Measurements from ENCODE around the gene PGC. TPM values are rescaled to one million over a fixed set of nuclear protein-coding genes. Genes with fewer than 3 reads are reported as not detected.

PGC gene
- total RNA-seq, 4 donors from 2014 or later: not detected

DNA sequence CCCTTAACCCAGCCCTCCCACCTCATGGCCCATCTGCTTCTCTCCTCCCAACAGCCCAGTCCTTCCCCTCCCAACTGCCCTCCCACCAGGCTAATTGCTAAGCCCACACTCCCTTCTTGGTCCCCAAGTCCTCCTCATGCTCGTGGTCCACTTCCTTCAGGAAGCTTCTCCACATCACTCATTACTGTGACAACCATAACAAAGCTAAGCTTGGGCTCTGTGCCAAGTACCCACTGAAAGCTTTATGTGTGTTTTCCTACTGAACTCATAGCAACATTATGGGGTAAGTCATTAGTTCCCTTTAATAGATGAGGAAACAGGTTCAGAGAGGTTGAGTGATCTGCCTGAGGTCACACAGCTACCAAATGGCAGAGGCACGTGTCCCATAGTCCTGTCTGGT, 16.3 kb upstream of the PGC start:
- Histone ChIP-seq H3K9me3 (no peaks in the 10 kb centered on the region), H3K4me1 (peaks cover 0 to 5% of the 10 kb centered on the region in 2 donors), H3K27me3 (no peaks in the 10 kb centered on the region), H3K4me3 (replicated peaks in 1 of 3) (no peak overlapping the region), H3K27ac (no peak overlapping the region), H3K36me3 (no peaks in the 10 kb centered on the region)
- no peak for DNase-seq
- intact Hi-C loops (cut with DNase I): no loop called here
- 21% methylated on average over 2 of the region's 2 CpGs for WGBS, 2 donors
- no peak for TF ChIP-seq POLR2A (IDR thresholded peaks at IDR 0.05)
- TF ChIP-seq, protein P1, sequence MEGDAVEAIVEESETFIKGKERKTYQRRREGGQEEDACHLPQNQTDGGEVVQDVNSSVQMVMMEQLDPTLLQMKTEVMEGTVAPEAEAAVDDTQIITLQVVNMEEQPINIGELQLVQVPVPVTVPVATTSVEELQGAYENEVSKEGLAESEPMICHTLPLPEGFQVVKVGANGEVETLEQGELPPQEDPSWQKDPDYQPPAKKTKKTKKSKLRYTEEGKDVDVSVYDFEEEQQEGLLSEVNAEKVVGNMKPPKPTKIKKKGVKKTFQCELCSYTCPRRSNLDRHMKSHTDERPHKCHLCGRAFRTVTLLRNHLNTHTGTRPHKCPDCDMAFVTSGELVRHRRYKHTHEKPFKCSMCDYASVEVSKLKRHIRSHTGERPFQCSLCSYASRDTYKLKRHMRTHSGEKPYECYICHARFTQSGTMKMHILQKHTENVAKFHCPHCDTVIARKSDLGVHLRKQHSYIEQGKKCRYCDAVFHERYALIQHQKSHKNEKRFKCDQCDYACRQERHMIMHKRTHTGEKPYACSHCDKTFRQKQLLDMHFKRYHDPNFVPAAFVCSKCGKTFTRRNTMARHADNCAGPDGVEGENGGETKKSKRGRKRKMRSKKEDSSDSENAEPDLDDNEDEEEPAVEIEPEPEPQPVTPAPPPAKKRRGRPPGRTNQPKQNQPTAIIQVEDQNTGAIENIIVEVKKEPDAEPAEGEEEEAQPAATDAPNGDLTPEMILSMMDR (IDR thresholded peaks at IDR 0.05): no peak

DNA sequence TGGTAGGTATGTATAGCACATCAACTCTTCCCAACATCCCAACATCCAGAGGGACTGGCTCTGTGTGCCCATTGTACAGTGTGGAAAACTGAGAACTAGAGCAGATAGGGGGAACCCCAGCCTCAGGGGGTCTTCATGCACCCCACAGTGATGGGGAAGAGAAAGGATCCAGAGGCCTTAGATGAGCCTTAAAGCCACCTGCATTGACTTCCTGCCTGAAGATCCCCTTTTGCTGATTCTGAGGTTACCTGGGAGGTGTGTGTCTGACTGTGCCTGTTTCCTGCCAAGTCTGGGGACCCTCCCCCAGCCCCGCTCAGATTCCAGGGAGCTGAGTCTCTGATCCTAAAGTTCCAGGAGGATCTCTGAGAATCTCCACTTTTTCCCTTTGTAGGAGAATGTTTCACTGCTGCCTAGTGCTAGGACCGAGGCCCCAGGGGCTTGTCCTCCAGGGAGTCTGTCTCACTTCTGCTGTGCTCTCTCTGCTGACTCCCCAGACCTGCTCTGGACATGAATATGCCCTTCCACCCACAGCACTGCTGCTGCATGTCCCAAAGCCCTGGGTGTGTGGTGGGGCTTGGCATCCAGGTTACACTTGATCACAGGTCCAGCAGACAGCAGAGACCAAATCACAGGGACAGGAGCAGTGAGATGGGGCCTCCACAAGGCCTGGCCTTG, 12.8 kb upstream of the PGC start:
- Histone ChIP-seq H3K4me1 (no peaks in the 10 kb centered on the region), H3K27me3 (no peaks in the 10 kb centered on the region), H3K9me3 (no peaks in the 10 kb centered on the region), H3K27ac (no peak overlapping the region), H3K4me3 (replicated peaks in 1 of 3) (no peak overlapping the region), H3K36me3 (no peaks in the 10 kb centered on the region)
- no peak for DNase-seq
- 90 to 97% methylated on average over 1 to 2 of the region's 2 CpGs for WGBS, 2 donors
- TF ChIP-seq, protein P1 (IDR thresholded peaks at IDR 0.05): no peak
- no peak for TF ChIP-seq POLR2A (IDR thresholded peaks at IDR 0.05)
- intact Hi-C loops (cut with DNase I): no loop called here

DNA sequence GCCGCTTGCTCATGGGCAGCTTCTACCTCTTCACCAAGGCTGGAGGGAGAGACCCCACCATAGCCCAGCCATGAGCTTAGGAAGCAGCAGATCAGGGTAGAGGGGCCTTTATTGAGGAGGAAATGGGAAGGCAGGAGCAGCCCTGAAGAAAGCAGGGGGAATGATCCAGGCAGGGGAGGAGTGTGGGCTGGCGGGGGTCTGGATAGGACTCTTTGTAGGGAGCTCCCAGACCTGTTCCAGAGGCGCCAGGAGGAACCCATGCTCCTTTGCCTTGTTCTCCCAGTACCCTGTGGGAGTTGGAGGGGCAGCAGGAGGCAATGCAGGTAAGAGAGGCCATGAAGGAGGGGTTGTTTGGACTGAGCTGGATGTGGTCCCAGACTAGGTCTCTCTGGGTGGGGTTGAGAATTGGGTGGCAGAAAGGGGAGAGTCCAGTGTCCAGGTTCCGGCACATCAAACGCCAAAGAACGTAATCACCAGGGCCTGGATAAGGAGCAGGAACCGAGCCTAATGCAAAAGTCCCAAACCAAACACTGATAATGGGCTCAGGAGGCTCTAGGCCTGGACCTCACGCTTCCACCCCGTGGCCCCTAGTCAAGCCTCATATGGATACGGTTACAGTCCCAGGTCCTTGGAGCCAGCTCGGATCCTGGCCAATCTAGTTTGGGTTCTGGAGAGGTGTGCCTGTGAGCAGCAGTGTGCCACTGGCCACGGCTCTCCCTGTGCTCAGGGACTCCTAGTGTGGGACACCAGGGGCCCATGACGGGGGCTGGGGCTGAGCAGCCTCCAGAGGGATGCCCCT, 12.1 kb upstream of the PGC start:
- Histone ChIP-seq H3K27ac (no peak overlapping the region), H3K4me3 (replicated peaks in 1 of 3) (no peak overlapping the region), H3K9me3 (no peaks in the 10 kb centered on the region), H3K4me1 (no peaks in the 10 kb centered on the region), H3K27me3 (no peaks in the 10 kb centered on the region), H3K36me3 (no peaks in the 10 kb centered on the region)
- TF ChIP-seq, protein P1 (IDR thresholded peaks at IDR 0.05): no peak
- no peak for TF ChIP-seq POLR2A (IDR thresholded peaks at IDR 0.05)
- WGBS, 2 donors: 81 to 91% methylated on average over 11 to 13 of the region's 13 CpGs
- intact Hi-C loops (cut with DNase I): no loop called here
- DNase-seq: no peak

DNA sequence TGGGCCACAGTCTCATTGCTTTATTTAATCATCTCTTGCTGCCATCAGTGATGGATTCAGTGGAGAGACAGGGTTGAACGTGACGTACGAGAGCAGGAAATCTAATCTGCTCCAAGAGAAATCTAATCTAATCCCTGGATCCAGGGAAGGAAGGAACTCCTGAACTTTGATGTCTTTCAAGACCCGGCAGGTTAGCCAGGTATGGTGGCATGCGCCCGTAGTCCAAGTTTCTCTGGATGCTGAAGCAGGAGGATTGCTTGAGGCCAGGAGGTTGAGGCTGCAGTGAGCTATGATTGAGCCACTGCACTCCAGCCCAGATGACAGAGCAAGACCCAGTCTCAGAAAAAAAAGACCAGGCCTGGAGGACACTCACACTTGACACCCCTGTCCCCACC, 11.4 kb upstream of the PGC start:
- Histone ChIP-seq H3K27ac (no peak overlapping the region), H3K27me3 (no peaks in the 10 kb centered on the region), H3K36me3 (no peaks in the 10 kb centered on the region), H3K4me1 (no peaks in the 10 kb centered on the region), H3K9me3 (no peaks in the 10 kb centered on the region), H3K4me3 (replicated peaks in 1 of 3) (no peak overlapping the region)
- no peak for DNase-seq
- 89 to 92% methylated on average over 6 of the region's 6 CpGs for WGBS, 2 donors
- intact Hi-C loops (cut with DNase I): no loop called here
- no peak for TF ChIP-seq POLR2A (IDR thresholded peaks at IDR 0.05)
- TF ChIP-seq, protein P1 (IDR thresholded peaks at IDR 0.05): no peak

All from thyroid gland (tissue), 4 donors.